OCI-LY7 (cell line): ENCODE measurements around the gene KCNQ4. TPM values are rescaled to one million over a fixed set of nuclear protein-coding genes. Genes with fewer than 3 reads are reported as not detected.

Experiments
- BruUV-seq: library from RNA; stranded (reverse); fragments of 400-500 nt; replicated peaks from 2 replicates; lab custom pipeline; 2021; lab: Mats Ljungman, UMichigan
- CTCF ChIA-PET: fragments of 300-600 bp; sonication (Branson Sonifier 250); formaldehyde crosslinking; loops from one replicate; lab custom pipeline; 2022; ENCODE audit warnings: antibody characterized with exemption; ENCODE audit not compliant: unreplicated experiment; lab: Charles Lee
- POLR2A ChIA-PET: fragments of 300-600 bp; sonication (Branson Sonifier 250); formaldehyde crosslinking; loops from one replicate; lab custom pipeline; 2022; ENCODE audit warnings: antibody characterized with exemption; lab: Charles Lee
- DNase-seq: peaks from one replicate; pipeline ENCODE4 v3.0.0-alpha.2; 2015; ENCODE audit warnings: low spot score
- H2AFZ ChIP-seq: fragments of 200-600 bp; sonication (generic), shearing (Covaris generic); 2 replicates; pipeline ENCODE4 v1.6.1; 2014; ENCODE audit warnings: mild to moderate bottlenecking, antibody characterized with exemption, low read length, moderate library complexity
- H3K27ac ChIP-seq: fragments of 200-600 bp; sonication (generic); 2 replicates; pipeline ENCODE4 v1.5.1; 2014; ENCODE audit warnings: mixed run types, low read depth, mild to moderate bottlenecking, moderate library complexity, low read length, inconsistent platforms; ENCODE audit not compliant: poor library complexity, severe bottlenecking
- H3K36me3 ChIP-seq: fragments of 200-600 bp; sonication (generic); 2 replicates; pipeline ENCODE4 v1.6.1; 2014; ENCODE audit warnings: mild to moderate bottlenecking, antibody characterized with exemption, low read length, moderate library complexity, mixed read lengths; ENCODE audit not compliant: insufficient read depth
- H3K4me1 ChIP-seq: fragments of 200-600 bp; sonication (generic); 2 replicates; pipeline ENCODE4 v1.5.1; 2014; ENCODE audit warnings: mild to moderate bottlenecking, low read length; ENCODE audit not compliant: insufficient read depth, poor library complexity, severe bottlenecking
- H3K4me2 ChIP-seq: fragments of 200-600 bp; sonication (generic); 2 replicates; pipeline ENCODE4 v1.6.1; 2014; ENCODE audit warnings: mild to moderate bottlenecking, low read length
- H3K4me3 ChIP-seq: fragments of 200-600 bp; sonication (generic); 2 replicates; pipeline ENCODE4 v1.5.1; 2014; ENCODE audit warnings: mild to moderate bottlenecking, low read depth, low read length; ENCODE audit not compliant: poor library complexity, severe bottlenecking
- H3K79me2 ChIP-seq: fragments of 200-600 bp; sonication (generic); 2 replicates; pipeline ENCODE4 v1.6.1; 2016; ENCODE audit warnings: low read depth, mild to moderate bottlenecking, low read length, moderate library complexity, mixed read lengths; ENCODE audit not compliant: insufficient read depth
- H3K9me2 ChIP-seq: fragments of 200-600 bp; sonication (generic); 2 replicates; pipeline ENCODE4 v1.6.1; 2016; ENCODE audit warnings: mild to moderate bottlenecking, low read length, mixed read lengths; ENCODE audit not compliant: insufficient read depth
- H3K9me3 ChIP-seq: fragments of 200-600 bp; sonication (generic); 2 replicates; pipeline ENCODE4 v1.6.1; 2014; ENCODE audit warnings: mild to moderate bottlenecking, mixed run types, low read length, mixed read lengths
- H4K20me1 ChIP-seq: fragments of 200-600 bp; sonication (generic); 2 replicates; pipeline ENCODE4 v1.6.1; 2014; ENCODE audit warnings: mild to moderate bottlenecking, antibody characterized with exemption, low read length, moderate library complexity, mixed read lengths; ENCODE audit not compliant: insufficient read depth
- EZH2phosphoT487 ChIP-seq: fragments of 200-600 bp; sonication (generic); IDR thresholded peaks from 2 replicates; pipeline ENCODE4 v1.6.1; 2018; ENCODE audit warnings: low read depth, borderline replicate concordance, mild to moderate bottlenecking, mixed run types, antibody characterized with exemption, low read length, moderate library complexity, mixed read lengths
- intact Hi-C: fragments of 100-400 bp; cut with micrococcal nuclease; formaldehyde crosslinking; loops from one replicate; pipeline ENCODE4 v1.10.0; 2022; ENCODE audit not compliant: unreplicated experiment
- total RNA-seq, 2 experiments: library from RNA; depleted of rRNA in 1 of 2; stranded (reverse); fragments of >200 nt in 1 of 2; shearing (Covaris generic) in 1 of 2; gene quantifications; 2 replicates each; pipeline ENCODE4 v1.2.3, GENCODE V29; 2014 to 2022
- TF ChIP-seq, protein P1 (sequence below): fragments of 200-600 bp; sonication (generic); conservative IDR thresholded peaks from 2 replicates; pipeline ENCODE4 v1.5.1; 2014; ENCODE audit warnings: mild to moderate bottlenecking, antibody characterized with exemption, low read length, moderate library complexity, mixed read lengths

Gene KCNQ4
- total RNA-seq, 2 experiments from 2014 or later = 0.16 to 0.49 TPM

DNA sequence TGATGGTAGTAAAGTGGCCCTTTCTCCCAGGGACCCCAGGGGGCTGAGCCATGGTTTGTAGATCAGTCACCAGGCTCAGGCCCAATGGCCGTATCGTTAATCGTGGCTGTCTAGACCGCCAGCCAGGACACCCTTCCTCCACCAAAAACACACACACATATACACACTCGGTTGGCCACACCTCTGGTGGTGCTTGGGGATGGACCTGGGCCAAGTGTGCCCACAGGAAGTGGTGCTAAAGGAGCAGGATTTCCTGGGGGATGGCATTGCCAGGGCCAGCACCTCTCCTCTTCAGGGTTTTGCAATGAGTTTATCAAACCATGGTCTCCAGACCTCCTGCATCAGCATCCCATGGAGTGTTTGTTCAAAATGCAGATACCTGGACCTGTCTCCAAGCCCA lies 42.4 kb downstream of the KCNQ4 start:
- DNase-seq = no peak
- Histone ChIP-seq H3K4me1 (peaks cover 8% of the 10 kb centered on the region), H3K79me2 (no peaks in the 10 kb centered on the region), H2AFZ (no peak overlapping the region), H3K9me3 (no peaks in the 10 kb centered on the region), H3K9me2 (no peaks in the 10 kb centered on the region), H4K20me1 (no peaks in the 10 kb centered on the region), H3K36me3 (no peaks in the 10 kb centered on the region), H3K4me3 (no peak overlapping the region), H3K27ac (no peak overlapping the region), H3K4me2 (no peak overlapping the region)
- CTCF ChIA-PET = no interaction called here
- BruUV-seq = no TSS peak
- intact Hi-C loops = no loop called here
- POLR2A ChIA-PET = no interaction called here
- no peak for TF ChIP-seq EZH2phosphoT487
- TF ChIP-seq, protein P1, sequence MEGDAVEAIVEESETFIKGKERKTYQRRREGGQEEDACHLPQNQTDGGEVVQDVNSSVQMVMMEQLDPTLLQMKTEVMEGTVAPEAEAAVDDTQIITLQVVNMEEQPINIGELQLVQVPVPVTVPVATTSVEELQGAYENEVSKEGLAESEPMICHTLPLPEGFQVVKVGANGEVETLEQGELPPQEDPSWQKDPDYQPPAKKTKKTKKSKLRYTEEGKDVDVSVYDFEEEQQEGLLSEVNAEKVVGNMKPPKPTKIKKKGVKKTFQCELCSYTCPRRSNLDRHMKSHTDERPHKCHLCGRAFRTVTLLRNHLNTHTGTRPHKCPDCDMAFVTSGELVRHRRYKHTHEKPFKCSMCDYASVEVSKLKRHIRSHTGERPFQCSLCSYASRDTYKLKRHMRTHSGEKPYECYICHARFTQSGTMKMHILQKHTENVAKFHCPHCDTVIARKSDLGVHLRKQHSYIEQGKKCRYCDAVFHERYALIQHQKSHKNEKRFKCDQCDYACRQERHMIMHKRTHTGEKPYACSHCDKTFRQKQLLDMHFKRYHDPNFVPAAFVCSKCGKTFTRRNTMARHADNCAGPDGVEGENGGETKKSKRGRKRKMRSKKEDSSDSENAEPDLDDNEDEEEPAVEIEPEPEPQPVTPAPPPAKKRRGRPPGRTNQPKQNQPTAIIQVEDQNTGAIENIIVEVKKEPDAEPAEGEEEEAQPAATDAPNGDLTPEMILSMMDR = no peak

DNA sequence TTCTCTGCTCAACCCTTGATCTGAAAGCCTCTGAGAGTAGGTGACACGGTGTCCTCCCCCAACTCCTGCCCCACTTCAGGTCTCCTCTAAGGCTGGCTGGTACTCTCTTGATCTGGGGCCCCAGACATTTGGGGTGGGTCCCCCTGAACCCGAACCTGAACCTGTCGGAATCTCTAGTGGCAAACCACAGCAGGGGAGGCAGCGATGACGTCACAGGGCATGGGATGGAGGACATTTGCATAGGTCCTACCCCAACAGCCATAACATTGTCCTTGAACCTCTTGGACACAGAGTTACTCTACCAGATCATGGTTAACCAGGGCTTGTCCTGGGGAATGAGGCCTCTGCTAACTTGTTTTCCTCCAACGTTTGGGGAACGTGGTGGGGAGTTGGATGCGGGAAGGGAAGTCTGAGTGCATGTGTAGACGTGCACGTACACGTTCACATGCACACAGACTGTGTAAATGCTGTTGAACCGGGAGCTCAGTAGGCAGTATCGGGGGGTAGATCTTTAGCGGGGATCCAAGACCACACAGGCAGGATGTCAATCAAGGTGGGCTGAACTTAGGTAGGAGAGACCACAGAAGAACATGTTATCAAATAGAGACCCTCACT lies 46.2 kb downstream of the KCNQ4 start:
- intact Hi-C loops = no loop called here
- H3K9me3 ChIP-seq = no peaks in the 10 kb centered on the region
- no peak overlapping the region for H3K4me2 ChIP-seq
- H3K4me3 ChIP-seq = no peak overlapping the region
- ChIA-PET POLR2A (no interaction called here), CTCF (no interaction called here)
- H3K9me2 ChIP-seq = no peaks in the 10 kb centered on the region
- H2AFZ ChIP-seq = no peak overlapping the region
- no peak for TF ChIP-seq EZH2phosphoT487
- TF ChIP-seq, protein P1 = no peak
- no peak for DNase-seq
- no peaks in the 10 kb centered on the region for H3K36me3 ChIP-seq
- no peaks in the 10 kb centered on the region for H4K20me1 ChIP-seq
- no peaks in the 10 kb centered on the region for H3K79me2 ChIP-seq
- no peak overlapping the region for H3K27ac ChIP-seq
- no TSS peak for BruUV-seq
- peaks cover 8% of the 10 kb centered on the region for H3K4me1 ChIP-seq

DNA sequence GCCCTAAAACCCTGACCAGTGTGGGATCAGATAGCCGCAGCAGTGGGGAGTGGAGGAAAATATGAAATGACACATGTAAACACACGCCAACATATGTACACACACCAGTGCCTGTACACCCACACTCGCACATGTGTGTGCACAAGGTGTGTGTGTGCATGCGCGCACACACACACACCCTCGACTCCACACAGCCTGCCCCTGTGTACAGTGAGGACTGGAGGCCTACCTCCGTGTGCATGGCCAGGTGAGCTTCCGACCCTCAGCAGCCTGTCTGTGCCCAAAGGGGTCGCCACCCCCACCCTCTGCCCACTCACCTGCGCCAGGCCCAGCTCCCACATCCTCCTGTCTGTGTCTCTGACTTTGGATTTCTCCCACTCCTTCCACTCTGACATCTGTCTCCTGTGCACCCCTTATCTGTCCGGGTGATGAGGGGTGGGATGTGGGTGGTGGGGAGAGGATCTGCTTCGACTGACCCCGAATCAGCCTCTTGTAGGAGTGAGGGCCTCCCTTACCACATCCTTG lies 46.9 kb downstream of the KCNQ4 start:
- no peak for TF ChIP-seq EZH2phosphoT487
- TF ChIP-seq, protein P1 = no peak
- ChIA-PET CTCF (no interaction called here), POLR2A (interaction anchor here (0.5 kb wide), 1 partner anchor 104 kb away, joined by 6 read pairs; no protein-coding TSS in a partner anchor)
- Histone ChIP-seq H3K79me2 (no peaks in the 10 kb centered on the region), H3K4me1 (peaks cover 3% of the 10 kb centered on the region), H3K9me2 (no peaks in the 10 kb centered on the region), H3K4me2 (no peak overlapping the region), H3K9me3 (no peaks in the 10 kb centered on the region), H4K20me1 (no peaks in the 10 kb centered on the region), H3K36me3 (no peaks in the 10 kb centered on the region), H3K4me3 (no peak overlapping the region), H2AFZ (no peak overlapping the region), H3K27ac (no peak overlapping the region)
- DNase-seq = no peak
- intact Hi-C loops = no loop called here
- BruUV-seq = no TSS peak
